Activated T-helper 17 cell treated with anti-CD3 and anti-CD28 coated beads, Interleukin-2, amount 50 U/mL, for 72 hours (primary cell): ENCODE measurements around the gene UBR4. TPM values are rescaled to one million over a fixed set of nuclear protein-coding genes. Genes with fewer than 3 reads are reported as not detected.

Source experiments
- ATAC-seq: fragments of 150-1000 bp; cut with Tn5 transposase; replicated peaks from 2 replicates; pipeline ENCODE4 v1.10.0; 2021; ENCODE audit warnings: mild to moderate bottlenecking, moderate library complexity
- H3K27ac Mint-ChIP-seq: one replicate; pipeline ENCODE4 v1.8.0; 2022; ENCODE audit warnings: mixed read lengths
- H3K27me3 Mint-ChIP-seq: one replicate; pipeline ENCODE4 v1.8.0; 2022; ENCODE audit warnings: mixed read lengths
- H3K36me3 Mint-ChIP-seq: one replicate; pipeline ENCODE4 v1.8.0; 2022; ENCODE audit warnings: low read depth, mild to moderate bottlenecking, mixed read lengths
- H3K4me1 Mint-ChIP-seq: one replicate; pipeline ENCODE4 v1.8.0; 2022; ENCODE audit warnings: mixed read lengths
- H3K4me3 Mint-ChIP-seq: one replicate; pipeline ENCODE4 v1.8.0; 2022; ENCODE audit warnings: mild to moderate bottlenecking, mixed read lengths
- H3K9me3 Mint-ChIP-seq: one replicate; pipeline ENCODE4 v1.8.0; 2022; ENCODE audit warnings: mixed read lengths
- total RNA-seq, 2 donors: library from RNA; stranded (reverse); gene quantifications; one replicate each; pipeline ENCODE4 v1.2.3, GENCODE V29; 2022

UBR4 gene
- total RNA-seq, 2 donors from 2014 or later: 145 to 195 TPM

- H3K4me1 Mint-ChIP-seq: peaks cover 48% of the 10 kb centered on the region
- no peaks in the 10 kb centered on the region for H3K27me3 Mint-ChIP-seq
- ATAC-seq: no peak
- peak overlapping the region; percentile 95 for H3K27ac Mint-ChIP-seq
- H3K36me3 Mint-ChIP-seq: peaks cover 89% of the 10 kb centered on the region
- H3K9me3 Mint-ChIP-seq: no peaks in the 10 kb centered on the region
- peak overlapping the region; percentile 96 for H3K4me3 Mint-ChIP-seq
Measured at GRCh38 chr1:19208710-19209438, 1.2 kb downstream of the UBR4 start.

- Mint-ChIP-seq H3K27me3 (no peaks in the 10 kb centered on the region), H3K4me3 (peak overlapping the region; percentile 29), H3K36me3 (peaks cover 79% of the 10 kb centered on the region), H3K4me1 (peaks cover 41% of the 10 kb centered on the region), H3K9me3 (no peaks in the 10 kb centered on the region), H3K27ac (no peak overlapping the region)
- no peak for ATAC-seq
Measured at GRCh38 chr1:19206947-19207346, 3.1 kb downstream of the UBR4 start.

- Mint-ChIP-seq H3K9me3 (no peaks in the 10 kb centered on the region), H3K27ac (peak overlapping the region; percentile 42), H3K27me3 (no peaks in the 10 kb centered on the region), H3K36me3 (peaks cover 79% of the 10 kb centered on the region), H3K4me1 (peaks cover 41% of the 10 kb centered on the region), H3K4me3 (peak overlapping the region; percentile 41)
- no peak for ATAC-seq
Measured at GRCh38 chr1:19205845-19206244, 4.2 kb downstream of the UBR4 start.

GRCh38 chr1:19205403-19205802 lies 4.7 kb downstream of the UBR4 start:
- H3K27me3 Mint-ChIP-seq: no peaks in the 10 kb centered on the region
- peaks cover 39% of the 10 kb centered on the region for H3K4me1 Mint-ChIP-seq
- H3K9me3 Mint-ChIP-seq: no peaks in the 10 kb centered on the region
- H3K36me3 Mint-ChIP-seq: peaks cover 79% of the 10 kb centered on the region
- H3K27ac Mint-ChIP-seq: peak overlapping the region; percentile 42
- peak; percentile 15 for ATAC-seq
- peak overlapping the region; percentile 41 for H3K4me3 Mint-ChIP-seq

- H3K4me3 Mint-ChIP-seq: peak overlapping the region; percentile 41
- no peak for ATAC-seq
- peaks cover 82% of the 10 kb centered on the region for H3K36me3 Mint-ChIP-seq
- H3K27ac Mint-ChIP-seq: peak overlapping the region; percentile 42
- H3K27me3 Mint-ChIP-seq: no peaks in the 10 kb centered on the region
- no peaks in the 10 kb centered on the region for H3K9me3 Mint-ChIP-seq
- peaks cover 39% of the 10 kb centered on the region for H3K4me1 Mint-ChIP-seq
Measured at GRCh38 chr1:19204446-19205266, 5.4 kb downstream of the UBR4 start.

GRCh38 chr1:19203440-19203839 lies 6.6 kb downstream of the UBR4 start:
- peaks cover 37% of the 10 kb centered on the region for H3K4me1 Mint-ChIP-seq
- H3K27ac Mint-ChIP-seq: no peak overlapping the region
- H3K9me3 Mint-ChIP-seq: no peaks in the 10 kb centered on the region
- H3K36me3 Mint-ChIP-seq: peaks cover 82% of the 10 kb centered on the region
- no peak for ATAC-seq
- H3K4me3 Mint-ChIP-seq: no peak overlapping the region
- no peaks in the 10 kb centered on the region for H3K27me3 Mint-ChIP-seq

- peaks cover 83% of the 10 kb centered on the region for H3K36me3 Mint-ChIP-seq
- peaks cover 34% of the 10 kb centered on the region for H3K4me1 Mint-ChIP-seq
Measured at GRCh38 chr1:19202396-19202795, 7.7 kb downstream of the UBR4 start.

GRCh38 chr1:19199969-19200604 lies 10.0 kb downstream of the UBR4 start:
- peaks cover 20% of the 10 kb centered on the region for H3K4me1 Mint-ChIP-seq
- no peaks in the 10 kb centered on the region for H3K9me3 Mint-ChIP-seq
- H3K27ac Mint-ChIP-seq: no peak overlapping the region
- no peaks in the 10 kb centered on the region for H3K27me3 Mint-ChIP-seq
- no peak for ATAC-seq
- H3K36me3 Mint-ChIP-seq: peaks cover 90% of the 10 kb centered on the region
- no peak overlapping the region for H3K4me3 Mint-ChIP-seq

More at GRCh38 chr1:19202396-19202795, 7.7 kb downstream of the UBR4 start:
- no peak for ATAC-seq
- Mint-ChIP-seq H3K4me3 (peak overlapping the region; percentile 16), H3K9me3 (no peaks in the 10 kb centered on the region), H3K27ac (peak overlapping the region; percentile 58), H3K27me3 (no peaks in the 10 kb centered on the region)

- H3K4me3 Mint-ChIP-seq: no peak overlapping the region
- peaks cover 14% of the 10 kb centered on the region for H3K4me1 Mint-ChIP-seq
- ATAC-seq: no peak
- no peak overlapping the region for H3K27ac Mint-ChIP-seq
- no peaks in the 10 kb centered on the region for H3K9me3 Mint-ChIP-seq
- H3K36me3 Mint-ChIP-seq: peaks cover 90% of the 10 kb centered on the region
- H3K27me3 Mint-ChIP-seq: no peaks in the 10 kb centered on the region
Measured at GRCh38 chr1:19199329-19199968, 10.6 kb downstream of the UBR4 start.

GRCh38 chr1:19198820-19199219 lies 11.2 kb downstream of the UBR4 start:
- Mint-ChIP-seq H3K9me3 (no peaks in the 10 kb centered on the region), H3K36me3 (peaks cover 91% of the 10 kb centered on the region), H3K27ac (no peak overlapping the region), H3K4me3 (no peak overlapping the region), H3K4me1 (peaks cover 13% of the 10 kb centered on the region), H3K27me3 (no peaks in the 10 kb centered on the region)
- ATAC-seq: no peak

- no peak for ATAC-seq
- no peaks in the 10 kb centered on the region for H3K27me3 Mint-ChIP-seq
- H3K9me3 Mint-ChIP-seq: no peaks in the 10 kb centered on the region
- peaks cover 100% of the 10 kb centered on the region for H3K36me3 Mint-ChIP-seq
- peaks cover 10% of the 10 kb centered on the region for H3K4me1 Mint-ChIP-seq
- no peak overlapping the region for H3K4me3 Mint-ChIP-seq
- H3K27ac Mint-ChIP-seq: no peak overlapping the region
Measured at GRCh38 chr1:19197845-19198244, 12.2 kb downstream of the UBR4 start.

- peaks cover 100% of the 10 kb centered on the region for H3K36me3 Mint-ChIP-seq
- H3K27ac Mint-ChIP-seq: no peak overlapping the region
Measured at GRCh38 chr1:19196331-19196730, 13.7 kb downstream of the UBR4 start.

GRCh38 chr1:19193004-19193403 lies 17.1 kb downstream of the UBR4 start:
- no peak overlapping the region for H3K27ac Mint-ChIP-seq
- no peak for ATAC-seq
- H3K36me3 Mint-ChIP-seq: peaks cover 100% of the 10 kb centered on the region
- no peaks in the 10 kb centered on the region for H3K4me1 Mint-ChIP-seq
- H3K27me3 Mint-ChIP-seq: no peaks in the 10 kb centered on the region
- H3K9me3 Mint-ChIP-seq: no peaks in the 10 kb centered on the region
- no peak overlapping the region for H3K4me3 Mint-ChIP-seq

More at GRCh38 chr1:19196331-19196730, 13.7 kb downstream of the UBR4 start:
- Mint-ChIP-seq H3K9me3 (no peaks in the 10 kb centered on the region), H3K4me3 (no peak overlapping the region), H3K27me3 (no peaks in the 10 kb centered on the region), H3K4me1 (no peaks in the 10 kb centered on the region)
- no peak for ATAC-seq

- no peaks in the 10 kb centered on the region for H3K27me3 Mint-ChIP-seq
- H3K9me3 Mint-ChIP-seq: no peaks in the 10 kb centered on the region
- peaks cover 100% of the 10 kb centered on the region for H3K36me3 Mint-ChIP-seq
- no peak overlapping the region for H3K4me3 Mint-ChIP-seq
- ATAC-seq: no peak
- H3K4me1 Mint-ChIP-seq: peaks cover 1% of the 10 kb centered on the region
- no peak overlapping the region for H3K27ac Mint-ChIP-seq
Measured at GRCh38 chr1:19191811-19192210, 18.3 kb downstream of the UBR4 start.
